HT1080 (cell line): Measurements from ENCODE around the gene C1orf210. TPM values are rescaled to one million over a fixed set of nuclear protein-coding genes. Genes with fewer than 3 reads are reported as not detected.

Experiments
- DNase-seq: peaks from one replicate; pipeline ENCODE4 v3.0.0-alpha.2; 2015; ENCODE audit warnings: low read depth
- total RNA-seq: library from RNA; depleted of rRNA; stranded (reverse); fragments of >200 nt; shearing (Covaris generic); gene quantifications from 2 replicates; pipeline ENCODE4 v1.2.3, GENCODE V29; 2014

C1orf210 gene
- total RNA-seq, 1 experiment from 2014 or later = not detected

DNA sequence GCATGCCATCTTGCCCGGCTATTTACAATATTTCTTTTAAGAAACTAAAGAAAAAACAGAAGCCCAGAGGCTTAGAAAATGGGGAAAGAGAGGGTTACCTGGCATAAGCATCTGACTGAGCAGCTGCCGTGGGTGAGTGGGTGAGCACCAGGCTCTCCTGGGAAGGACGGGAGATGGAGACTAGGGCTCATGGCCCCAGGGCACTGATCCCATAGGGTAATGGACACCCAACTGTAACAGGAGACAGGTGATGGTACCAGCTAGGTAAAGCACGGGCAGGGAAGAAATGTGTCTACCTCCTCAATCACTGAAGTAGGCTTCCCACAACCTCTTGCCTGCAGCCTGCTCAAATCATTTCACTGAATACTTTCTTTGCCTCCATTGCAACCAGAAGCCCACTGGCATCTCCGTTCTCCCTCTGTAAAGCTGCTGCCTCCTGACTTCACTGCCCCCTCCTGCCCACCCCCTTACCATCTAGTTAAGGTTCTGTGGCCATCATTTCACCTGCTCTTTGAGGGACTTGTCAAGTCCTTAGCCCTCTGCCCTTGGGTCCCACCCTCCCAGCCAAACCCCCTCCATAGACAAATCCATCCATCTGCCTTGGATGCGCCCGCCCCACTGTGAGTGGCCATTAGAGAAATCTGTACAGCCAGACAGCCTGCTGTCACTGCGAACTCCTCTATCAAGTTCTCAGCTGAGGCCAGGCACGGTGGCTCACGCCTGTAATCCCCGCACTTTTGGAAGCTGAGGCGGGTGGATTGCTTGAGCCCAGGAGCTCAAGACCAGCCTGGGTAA, 9.4 kb downstream of the C1orf210 start:
- no peak for DNase-seq

GRCh38 chr1:43274804-43275180, 10.6 kb downstream of the C1orf210 start:
- no peak for DNase-seq

- peak; percentile 86 for DNase-seq
Measured at GRCh38 chr1:43274125-43274803, 11.1 kb downstream of the C1orf210 start.

DNA sequence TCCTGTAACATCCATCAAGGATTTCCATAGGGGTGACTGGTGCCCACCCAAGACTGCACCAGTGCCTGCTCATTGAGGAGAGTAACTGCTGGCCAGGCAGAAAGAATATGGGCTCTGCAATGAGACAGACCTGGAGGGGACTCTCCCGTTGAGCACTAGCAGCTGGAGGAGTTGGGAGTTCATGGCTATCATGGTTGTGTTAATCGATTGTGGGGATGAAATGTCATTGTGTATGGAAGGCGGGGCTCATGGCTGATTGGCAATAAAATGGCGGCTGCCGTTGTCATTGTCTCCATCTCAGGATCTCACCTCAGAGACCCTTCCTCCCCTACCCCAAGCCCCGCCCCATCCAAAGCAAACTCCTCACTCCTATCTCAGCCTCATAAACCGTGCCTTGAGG, 11.7 kb downstream of the C1orf210 start:
- DNase-seq = no peak

DNA sequence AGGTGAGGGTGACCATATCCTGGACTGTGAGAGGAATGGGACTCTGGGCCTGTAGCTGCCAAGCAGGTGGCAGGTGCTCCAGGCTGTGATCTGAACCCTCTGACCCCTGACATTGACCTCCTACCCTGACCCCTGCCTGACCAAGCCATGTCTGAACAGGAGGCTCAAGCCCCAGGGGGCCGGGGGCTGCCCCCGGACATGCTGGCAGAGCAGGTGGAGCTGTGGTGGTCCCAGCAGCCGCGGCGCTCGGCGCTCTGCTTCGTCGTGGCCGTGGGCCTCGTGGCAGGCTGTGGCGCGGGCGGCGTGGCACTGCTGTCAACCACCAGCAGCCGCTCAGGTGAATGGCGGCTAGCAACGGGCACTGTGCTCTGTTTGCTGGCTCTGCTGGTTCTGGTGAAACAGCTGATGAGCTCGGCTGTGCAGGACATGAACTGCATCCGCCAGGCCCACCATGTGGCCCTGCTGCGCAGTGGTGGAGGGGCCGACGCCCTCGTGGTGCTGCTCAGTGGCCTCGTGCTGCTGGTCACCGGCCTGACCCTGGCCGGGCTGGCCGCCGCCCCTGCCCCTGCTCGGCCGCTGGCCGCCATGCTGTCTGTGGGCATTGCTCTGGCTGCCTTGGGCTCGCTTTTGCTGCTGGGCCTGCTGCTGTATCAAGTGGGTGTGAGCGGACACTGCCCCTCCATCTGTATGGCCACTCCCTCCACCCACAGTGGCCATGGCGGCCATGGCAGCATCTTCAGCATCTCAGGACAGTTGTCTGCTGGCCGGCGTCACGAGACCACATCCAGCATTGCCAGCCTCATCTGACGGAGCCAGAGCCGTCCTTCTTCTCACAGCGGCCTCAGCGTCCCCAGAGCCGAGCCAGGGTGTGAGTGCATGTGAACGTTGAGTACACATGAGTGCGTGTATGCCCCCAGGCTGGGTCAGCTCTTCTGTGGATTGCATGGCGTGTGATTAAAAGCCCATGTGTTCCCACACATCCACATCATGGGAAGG, 12.5 kb downstream of the C1orf210 start:
- DNase-seq = no peak

GRCh38 chr1:43272161-43272560, 13.2 kb downstream of the C1orf210 start:
- DNase-seq = no peak

- DNase-seq = no peak
Measured at GRCh38 chr1:43271186-43272118, 13.9 kb downstream of the C1orf210 start.

DNA sequence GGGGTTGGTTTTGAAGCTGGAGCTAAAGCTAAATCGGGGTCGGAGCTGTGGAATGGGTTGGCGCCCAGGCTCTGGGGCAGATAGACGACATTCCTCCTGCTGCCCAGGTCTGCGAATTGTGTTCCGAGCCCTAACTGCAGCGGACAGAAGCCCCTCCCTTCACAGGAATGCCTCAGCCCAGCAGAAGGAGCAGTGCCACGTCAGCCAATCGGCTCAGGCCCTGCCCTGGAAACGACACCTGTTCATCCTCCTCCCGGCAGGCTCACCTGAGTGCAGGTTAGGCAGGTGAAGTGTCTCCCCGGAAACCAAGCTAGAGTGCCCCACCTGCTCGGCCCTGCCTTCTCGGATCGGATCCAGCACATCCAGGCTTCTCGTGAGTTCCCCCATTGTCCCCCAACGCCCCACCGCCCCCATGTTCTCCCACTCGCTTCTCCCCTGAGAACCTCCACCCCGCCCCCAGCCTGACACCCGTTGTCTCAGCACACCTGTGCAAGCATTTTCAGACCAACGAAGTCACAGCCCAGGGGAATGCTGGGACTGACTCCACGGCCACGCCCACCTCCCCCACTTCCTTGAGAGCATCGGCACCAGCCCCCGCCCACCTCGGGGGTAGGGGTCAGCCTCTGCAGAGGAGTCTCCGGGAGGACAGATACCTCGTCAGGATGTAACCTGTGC, 14.8 kb downstream of the C1orf210 start:
- no peak for DNase-seq

DNA sequence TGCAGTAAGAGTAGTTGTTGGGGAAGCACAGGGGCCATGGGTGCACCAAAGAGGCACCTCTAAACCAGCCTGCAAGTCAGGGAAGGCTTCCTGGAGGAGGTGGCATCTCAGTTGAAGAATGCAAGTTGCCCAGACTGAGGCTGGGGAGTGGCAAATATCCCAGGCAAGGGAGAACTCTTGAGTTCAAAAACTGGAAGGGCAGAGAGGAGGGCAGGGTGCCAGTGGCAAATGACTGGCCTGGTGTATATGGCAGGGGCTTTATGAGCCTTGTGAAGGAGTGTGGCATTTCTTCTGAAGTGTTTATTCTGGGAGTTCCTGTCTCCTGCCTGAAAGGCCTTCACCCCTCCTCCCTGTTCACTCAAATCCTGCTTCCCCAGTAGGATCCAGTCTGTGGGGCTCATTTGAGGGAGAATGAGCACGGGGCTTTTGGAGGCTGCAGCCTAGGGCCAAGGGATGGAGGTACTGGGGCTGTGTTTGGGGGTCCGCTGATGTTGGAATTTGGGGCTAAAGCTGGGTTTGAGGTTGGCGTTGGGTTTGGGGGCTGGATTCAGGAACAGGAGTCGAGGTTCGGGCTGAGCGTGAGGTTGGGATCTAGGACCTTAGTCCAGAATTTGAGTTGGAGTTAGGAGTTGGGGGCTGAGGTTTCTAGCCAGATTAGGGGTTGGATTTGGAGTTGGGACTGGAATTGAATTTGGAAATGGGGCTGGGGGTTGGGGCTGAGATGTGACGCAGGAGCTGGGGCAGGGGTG, 15.6 kb downstream of the C1orf210 start, which contains the start of gene TMEM125:
Gene TMEM125 (plus strand): TSS at position 357 of the 749 bp plus-strand sequence. CDS start 2,740 bp downstream, outside the sequence.
- no peak for DNase-seq

- no peak for DNase-seq
Measured at GRCh38 chr1:43267818-43268425, 17.5 kb downstream of the C1orf210 start.

DNA sequence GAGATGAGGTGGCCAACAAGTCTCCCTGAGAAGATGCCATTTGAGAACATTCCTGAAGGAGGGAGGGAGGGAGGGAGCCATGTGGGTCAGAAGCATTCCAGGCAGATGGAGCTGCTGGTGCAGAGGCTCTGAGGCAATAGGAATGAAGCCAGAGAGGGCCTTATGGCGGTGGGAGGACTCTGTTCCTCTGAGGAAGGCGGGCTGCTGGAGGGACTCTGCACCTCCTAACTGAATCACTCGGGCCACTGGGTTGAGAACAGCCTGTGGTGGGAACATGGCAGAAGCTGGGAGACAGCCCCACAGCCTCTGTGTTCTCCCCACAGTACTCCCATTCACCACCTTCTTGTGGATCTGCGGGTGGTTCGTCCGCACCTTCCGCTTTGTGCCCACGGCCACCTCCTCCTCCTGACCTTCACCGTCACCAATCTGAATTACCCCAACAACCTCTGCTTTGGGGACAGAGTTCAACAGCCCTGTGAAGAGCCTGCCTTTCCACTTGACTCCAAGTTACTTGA, 18.0 kb downstream of the C1orf210 start:
- peak; percentile 9 for DNase-seq

GRCh38 chr1:43266881-43267280, 18.5 kb downstream of the C1orf210 start:
- DNase-seq = no peak

DNA sequence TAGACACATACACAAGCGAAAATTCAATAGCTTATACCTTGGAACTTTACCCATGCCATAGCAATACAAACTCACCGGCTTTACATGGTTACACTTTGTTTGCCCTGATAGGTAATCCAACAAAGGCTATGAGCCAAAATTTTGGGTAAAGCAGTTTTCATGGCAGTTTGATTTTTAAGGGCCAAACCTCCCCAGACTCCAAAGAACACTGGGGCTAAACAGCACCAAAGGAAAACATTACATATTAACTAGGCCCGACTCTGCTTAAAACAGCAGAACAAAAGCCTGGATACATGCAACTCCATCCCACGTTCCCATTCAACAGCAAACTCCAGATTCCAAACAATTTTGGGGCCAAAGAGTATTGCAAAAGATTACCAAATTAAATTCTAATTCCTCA, 19.9 kb downstream of the C1orf210 start:
- DNase-seq = no peak

GRCh38 chr1:43258370-43258769, 27.0 kb downstream of the C1orf210 start:
- no peak for DNase-seq

DNA sequence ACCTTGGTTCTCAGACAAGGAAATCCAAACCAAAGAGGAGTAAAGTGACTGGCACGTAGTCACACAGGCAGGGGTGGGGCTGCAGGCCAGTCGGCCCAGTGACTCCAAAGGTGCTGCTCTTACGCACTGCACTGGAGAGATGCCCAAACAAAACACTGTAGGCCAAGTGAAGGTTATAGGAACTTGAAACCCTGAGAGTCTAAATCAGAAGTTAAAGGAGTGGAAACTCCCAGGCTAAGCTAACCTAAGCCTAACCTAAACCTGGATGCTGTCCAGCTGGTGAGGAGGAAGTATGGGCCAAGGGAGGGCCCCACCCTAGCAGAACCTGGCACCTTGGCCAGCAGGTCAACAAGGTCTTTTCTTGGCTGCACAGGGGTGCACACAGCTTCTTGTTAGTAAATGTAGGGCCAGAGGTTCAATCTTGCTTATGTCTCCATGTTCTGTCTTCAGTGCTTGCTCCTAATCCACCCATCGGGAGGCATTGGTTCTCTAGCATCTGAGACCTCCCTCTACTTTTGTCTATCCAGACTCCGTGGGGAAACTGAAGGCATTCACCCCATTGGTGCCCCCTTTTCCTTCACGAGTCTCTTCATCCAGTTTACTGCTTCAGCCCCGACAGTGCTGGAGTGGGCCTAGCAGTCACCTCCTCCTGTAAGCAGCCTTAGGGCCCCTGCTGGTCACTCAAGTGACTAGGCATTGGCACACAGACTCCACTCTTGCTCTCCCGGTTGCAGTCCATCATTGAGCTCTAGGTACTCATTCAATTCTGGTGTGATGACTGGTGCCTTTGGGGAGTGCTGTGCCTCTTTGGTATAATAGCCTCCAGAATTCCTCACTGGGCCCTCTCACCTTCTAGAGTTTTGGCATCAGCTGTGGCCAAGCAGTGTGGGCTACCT, 28.5 kb downstream of the C1orf210 start:
- DNase-seq = no peak

- DNase-seq = no peak
Measured at GRCh38 chr1:43255438-43256210, 29.8 kb downstream of the C1orf210 start.

- DNase-seq = no peak
Measured at GRCh38 chr1:43253876-43254275, 31.5 kb downstream of the C1orf210 start.
